ENCODE data around the gene UBE2U.

UBE2U gene

DNA sequence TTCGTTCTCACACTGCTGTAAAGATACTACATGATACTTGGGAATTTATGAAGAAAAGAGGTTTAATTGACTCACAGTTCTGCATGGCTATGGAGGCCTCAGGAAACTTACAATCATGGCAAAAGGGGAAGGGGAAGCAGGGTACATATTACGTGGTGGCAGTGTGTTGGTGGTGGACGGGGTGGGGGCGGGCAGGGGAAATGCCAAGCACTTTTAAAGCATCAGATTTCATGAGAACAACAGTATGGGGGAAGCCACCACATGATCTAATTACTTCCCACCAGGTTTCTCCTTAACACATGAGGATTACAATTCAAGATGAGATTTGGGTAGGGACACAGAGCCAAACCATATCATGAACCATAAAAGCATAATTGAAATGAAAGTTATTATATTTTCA is 88.5 kb downstream of the UBE2U start:
- no peak for DNase-seq (ENCODE audit: low read depth in 3 of 3, low spot score in 1 of 3)

DNA sequence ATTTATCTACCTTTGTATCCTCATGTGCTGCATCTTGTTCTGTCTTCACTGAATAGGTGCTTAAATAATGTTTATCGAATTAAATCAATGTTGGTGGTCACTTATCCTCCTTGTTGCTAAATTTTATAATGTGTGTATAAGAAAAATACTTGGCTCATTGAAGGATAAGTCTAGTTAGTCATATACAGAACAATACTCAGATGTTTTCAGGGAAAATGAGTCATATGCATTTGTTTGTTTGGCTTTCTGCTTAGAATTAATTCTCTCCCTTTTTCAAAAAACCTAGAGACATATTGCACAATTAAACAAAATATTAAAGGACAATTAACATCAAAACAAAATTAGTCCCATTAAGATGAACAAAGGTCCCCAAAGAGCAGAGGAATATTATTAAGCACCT is 89.0 kb downstream of the UBE2U start:
- no peak for DNase-seq (ENCODE audit: low read depth in 3 of 3, low spot score in 1 of 3)

DNA sequence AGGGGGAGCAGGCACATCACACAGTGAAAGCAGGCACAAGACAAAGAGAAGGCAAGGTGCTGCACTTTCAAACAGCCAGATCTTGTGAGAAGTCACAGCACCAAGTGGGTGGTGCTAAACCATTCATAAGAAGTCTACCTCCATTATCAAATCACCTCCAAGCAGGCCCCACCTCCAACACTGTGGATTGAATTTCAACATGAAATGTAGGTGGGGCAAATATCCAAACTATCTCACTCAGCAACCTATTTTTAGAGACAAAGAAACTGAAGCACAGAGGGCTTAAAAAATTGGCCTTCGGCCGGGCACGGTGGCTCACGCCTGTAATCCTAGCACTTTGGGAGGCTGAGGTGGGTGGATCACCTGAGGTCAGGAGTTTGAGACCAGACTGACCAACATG is 90.4 kb downstream of the UBE2U start:
- no peak for DNase-seq (ENCODE audit: low read depth in 3 of 3, low spot score in 1 of 3)

DNA sequence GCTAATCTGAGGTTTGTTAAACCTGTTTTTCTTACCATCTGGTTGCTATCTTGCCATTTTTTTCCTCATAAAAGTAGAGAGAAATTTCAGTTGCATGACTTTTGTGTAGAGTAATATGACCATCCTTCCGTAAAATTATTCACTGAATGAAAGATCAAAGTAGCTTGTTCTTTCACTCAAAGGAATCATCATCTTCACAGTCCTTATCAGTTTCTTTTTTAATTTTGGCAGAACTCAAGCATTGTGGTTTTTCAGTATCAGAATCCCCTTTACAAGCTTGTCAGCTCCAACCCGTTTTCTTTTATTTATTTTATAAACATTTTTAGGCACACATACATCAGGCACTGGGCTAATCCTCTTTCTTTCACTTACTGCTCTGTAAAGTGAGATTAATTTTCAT is 91.7 kb downstream of the UBE2U start:
- no peak for DNase-seq (ENCODE audit: low read depth in 3 of 3, low spot score in 1 of 3)

DNA sequence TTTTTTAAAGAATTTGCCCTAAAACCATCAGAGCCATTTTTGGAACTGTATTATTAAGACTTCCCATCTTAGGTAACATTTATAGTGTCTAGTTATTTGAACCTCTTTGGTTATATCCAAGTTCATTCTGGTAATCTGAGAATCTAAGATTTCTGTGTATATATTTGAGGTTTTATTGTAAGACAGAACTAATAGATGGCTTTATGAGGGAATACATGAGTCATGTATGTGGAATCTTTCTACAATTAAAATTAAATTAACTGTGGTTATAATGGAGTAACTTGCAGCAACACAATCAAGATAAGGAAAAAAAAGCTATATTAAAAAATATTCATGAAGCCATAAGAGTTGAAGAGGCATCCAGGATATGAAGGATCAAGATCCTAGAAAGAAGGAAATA is 92.1 kb downstream of the UBE2U start:
- no peak for DNase-seq (ENCODE audit: low read depth in 3 of 3, low spot score in 1 of 3)

DNA sequence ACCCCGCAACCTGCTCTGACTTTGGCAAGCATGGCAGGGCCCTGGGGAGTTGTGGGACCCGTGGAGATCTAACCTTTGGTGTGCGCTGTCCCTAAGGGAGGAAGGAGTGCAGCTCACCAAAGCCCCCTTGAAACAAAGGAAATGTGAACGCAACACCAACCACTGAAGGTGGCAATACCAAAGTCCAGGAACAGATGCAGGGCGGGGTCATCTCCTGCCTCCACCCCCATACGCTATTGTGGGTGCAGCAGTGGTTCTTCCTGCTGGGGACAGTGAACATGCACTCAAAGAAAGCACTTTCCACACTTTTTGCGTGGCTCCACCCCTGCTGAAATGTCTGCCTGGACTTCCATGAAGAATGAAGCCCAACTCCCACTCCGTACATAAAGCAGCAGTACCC is 93.0 kb downstream of the UBE2U start:
- no peak for DNase-seq (ENCODE audit: low read depth in 3 of 3, low spot score in 1 of 3)

DNA sequence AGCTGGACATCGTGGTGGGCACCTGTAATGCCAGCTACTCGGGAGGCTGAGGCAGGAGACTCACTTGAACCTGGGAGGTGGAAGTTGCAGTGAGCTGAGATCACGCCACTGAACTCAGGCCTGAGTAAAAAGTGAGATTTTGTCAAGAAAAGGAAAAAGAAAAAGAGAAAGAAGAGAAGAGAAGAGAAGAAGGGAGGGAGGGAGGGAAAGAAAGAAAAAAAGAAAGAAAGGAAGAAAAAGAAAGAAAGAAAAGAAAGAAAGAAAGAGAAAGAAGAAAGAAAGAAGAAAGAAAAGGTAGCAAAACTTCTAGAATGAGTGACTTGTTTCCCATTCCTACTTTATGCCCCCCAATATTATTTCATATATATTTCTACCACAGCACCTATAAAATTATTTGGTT is 98.8 kb downstream of the UBE2U start:
- DNase-seq (ENCODE audit: low read depth in 3 of 3, low spot score in 1 of 3), result no peak

DNA sequence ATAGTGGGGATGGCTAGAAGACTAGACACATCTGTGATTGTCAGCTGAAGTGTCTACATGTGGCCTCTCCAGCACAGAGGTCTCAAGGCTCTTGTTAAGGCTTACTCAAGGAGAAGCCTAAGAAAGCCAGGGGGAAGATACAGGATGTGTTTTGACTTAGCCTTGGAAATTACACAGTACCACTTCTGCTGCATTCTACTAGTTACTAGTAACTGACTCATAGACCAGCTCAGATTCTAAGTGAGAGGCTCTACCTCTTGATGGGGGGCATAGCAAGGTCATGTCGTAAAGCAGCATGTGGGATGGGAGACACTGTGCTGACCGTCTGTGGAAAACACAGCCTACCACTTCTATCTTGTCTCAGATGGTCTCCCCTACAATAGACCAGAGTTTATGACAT is 99.5 kb downstream of the UBE2U start:
- no peak for DNase-seq (ENCODE audit: low read depth in 3 of 3, low spot score in 1 of 3)

DNA sequence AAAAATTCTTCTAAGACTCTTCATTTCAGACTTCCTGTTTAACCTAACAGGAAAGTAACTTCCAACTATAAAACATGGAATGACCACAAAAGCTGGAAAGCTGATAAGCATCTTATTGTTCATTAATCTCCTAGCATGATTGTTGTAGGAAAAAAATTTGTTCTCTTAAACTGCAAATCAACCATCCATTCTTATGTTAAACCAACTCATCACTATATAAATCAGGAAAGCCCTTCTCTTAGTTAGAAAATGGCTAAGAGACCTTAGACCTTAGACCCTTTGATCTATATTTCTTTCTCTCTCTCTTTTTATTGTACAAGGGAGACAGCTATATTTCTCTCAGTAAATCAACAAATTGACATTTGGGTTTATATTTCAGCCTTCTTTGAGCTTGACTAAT is 101.4 kb downstream of the UBE2U start:
- DNase-seq (ENCODE audit: low read depth in 3 of 3, low spot score in 1 of 3), result no peak

DNA sequence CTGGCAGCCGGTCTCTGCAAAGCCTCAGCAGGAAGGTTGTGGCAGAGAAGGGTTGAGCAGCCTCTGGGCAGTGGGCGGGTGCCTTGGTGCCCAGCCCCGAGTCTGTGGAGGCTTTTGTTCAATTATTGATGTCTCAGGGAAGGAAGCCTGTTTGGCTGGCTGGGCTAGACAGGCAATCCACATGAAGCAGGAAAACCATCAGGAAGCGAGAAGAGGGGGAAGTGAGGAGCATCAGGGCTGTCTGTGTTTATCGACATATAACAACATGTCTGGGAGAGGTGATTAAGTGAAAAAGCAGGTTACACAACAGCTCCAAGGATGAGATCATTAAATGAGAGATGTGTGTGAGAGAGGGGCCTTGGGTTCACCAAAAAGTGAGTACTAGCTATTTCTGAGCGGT is 105.4 kb downstream of the UBE2U start:
- no peak for DNase-seq (ENCODE audit: low read depth in 3 of 3, low spot score in 1 of 3)

DNA sequence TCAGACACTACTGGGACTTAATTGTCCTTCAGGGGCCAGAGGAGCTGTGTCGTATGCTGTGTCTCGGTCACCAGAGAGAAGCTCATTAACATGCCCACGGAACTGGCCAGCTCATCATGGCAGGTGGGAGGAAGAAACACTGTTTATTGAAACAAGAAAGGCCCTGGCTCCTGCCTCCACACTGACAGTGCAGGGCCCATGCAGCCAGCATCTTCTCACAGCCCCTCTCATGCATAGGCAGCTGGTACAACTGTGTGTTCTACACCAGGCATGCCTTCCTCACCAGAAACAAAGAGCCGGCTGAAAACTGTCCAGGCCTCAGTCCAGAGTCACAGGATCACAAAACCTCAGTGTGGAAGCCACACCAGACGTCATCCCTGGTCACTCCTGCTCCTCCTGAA is 106.0 kb downstream of the UBE2U start:
- DNase-seq (ENCODE audit: low read depth in 3 of 3, low spot score in 1 of 3), result no peak

DNA sequence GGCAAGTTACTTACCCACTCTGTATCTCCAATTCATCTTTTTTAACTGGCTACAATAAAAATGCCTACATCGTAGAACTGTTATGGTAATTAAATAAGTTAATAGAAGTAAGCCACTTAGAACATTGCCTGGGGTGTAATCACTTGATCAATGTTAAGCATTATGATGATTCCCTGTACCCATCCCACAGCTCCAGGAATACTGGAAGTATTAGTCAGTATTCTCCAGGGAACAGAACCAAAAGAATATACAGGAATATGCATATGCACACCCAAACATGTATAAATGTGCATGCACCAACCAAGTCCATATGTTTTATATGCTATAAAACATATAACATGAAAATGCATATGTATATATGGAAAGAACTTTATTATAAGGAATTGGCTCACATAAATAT is 107.3 kb downstream of the UBE2U start:
- no peak for DNase-seq (ENCODE audit: low read depth in 3 of 3, low spot score in 1 of 3)

DNA sequence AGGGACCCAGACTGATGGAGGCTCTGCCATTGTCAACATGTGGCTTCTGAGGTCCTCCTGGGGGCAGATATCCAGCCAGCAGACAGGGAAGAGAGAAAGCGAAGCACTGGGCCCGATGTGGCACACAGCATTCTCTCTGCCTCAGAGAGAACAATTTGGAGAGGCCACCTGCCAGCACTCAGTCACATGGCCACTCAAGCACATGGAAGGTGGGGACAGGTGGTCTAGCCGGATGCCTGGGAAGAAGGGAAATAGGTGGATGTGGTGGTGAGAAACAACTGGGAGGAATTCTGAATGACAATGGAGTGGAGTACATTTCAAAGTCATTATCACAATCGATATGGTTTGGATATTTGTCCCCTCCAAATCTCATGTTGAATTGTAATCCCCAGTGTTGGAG is 109.0 kb downstream of the UBE2U start:
- DNase-seq (ENCODE audit: low read depth in 3 of 3, low spot score in 1 of 3), result no peak

DNA sequence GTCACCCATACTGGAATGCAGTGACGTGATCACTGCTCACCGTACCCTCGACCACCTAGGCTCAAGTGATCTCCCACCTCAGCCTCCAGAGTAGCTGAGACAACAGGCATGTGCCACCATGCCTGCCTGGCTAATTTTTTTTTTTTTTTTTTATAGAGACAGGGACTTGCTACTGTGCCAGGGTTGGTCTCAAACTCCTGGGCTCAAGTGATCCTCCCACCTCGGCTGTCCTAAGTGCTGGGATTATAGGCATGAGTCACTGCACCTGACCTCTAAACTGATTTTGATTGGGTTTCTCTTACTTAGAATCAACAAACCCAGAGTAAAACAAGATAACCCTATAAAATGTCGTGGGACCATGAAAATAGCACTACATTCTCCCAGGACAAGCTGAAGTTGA is 112.0 kb downstream of the UBE2U start:
- DNase-seq (ENCODE audit: low read depth in 3 of 3, low spot score in 1 of 3), result no peak
